Daoy (cell line): ENCODE data around the gene ALOX12B. TPM values are rescaled to one million over a fixed set of nuclear protein-coding genes. Genes with fewer than 3 reads are reported as not detected.
"Not testable (repeated sequence)": the region's sequence is repeated elsewhere in the genome, so short reads cannot be mapped to it uniquely, and the experiment has no call there.

Experiments used
- DNase-seq: peaks from one replicate; pipeline ENCODE4 v3.0.0-alpha.2; 2015; ENCODE audit warnings: low read depth
- total RNA-seq: library from RNA; depleted of rRNA; stranded (reverse); fragments of >200 nt; shearing (Covaris generic); gene quantifications from 2 replicates; pipeline ENCODE4 v1.2.3, GENCODE V29; 2014

ALOX12B gene
- total RNA-seq, 1 experiment from 2014 or later: not detected

DNA sequence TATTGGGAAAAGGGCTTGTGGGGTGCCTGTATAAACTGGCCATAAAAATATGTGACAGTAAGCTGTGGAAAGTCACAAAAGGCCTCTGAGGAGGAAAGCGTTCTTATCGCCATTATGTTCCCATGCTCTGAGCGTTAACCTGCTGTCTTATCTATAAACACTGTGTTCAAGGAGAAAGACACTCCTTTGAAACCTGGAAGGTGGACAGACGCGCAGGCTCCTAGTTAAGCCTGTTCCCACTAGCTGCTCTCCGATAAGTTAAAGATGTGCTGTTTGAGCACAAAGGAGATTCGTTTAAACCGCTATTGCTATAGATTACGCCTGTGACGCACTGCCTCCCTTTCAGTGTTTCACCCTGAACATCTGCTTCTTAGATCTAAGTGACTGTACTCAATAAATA lies 5.2 kb downstream of the ALOX12B start:
- no peak for DNase-seq

DNA sequence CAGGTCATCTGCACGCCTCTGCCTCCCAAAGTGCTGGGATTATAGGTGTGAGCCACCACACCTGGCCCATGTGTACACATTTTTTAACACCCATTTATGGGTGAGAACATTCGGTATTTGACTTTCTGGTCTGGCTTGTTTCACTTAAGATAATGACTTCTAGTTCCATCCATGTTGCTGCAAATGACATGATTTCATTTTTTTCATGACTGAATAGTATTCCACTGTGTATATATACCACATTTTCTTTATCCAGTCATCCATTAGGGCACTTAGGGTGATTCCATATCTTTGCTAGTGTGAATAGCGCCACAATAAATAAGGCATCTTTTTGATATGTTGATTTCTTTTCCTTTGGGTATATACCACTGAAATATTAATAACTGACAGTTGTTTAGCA lies 5.6 kb downstream of the ALOX12B start:
- no peak for DNase-seq

DNA sequence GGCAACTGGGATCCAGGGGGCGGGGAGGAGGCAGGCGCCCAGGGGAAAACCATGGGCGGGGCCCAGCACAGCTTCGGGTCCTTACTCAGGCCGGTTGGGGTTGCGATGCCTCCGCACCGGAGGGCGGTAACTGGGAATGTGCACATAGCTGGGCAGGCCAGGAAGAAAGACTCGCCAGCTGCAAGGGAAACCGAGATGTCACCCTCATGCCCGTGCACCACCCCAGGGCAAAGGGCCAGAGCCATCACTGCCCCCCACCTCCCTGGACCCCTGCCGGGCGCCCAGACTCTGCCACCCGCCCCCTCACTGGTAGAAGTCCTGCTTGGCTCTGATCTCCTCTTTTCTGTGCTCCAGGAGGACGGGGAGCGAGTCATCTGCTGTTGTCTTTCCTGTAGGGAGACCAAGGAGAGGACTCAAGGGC lies 6.7 kb downstream of the ALOX12B start:
- DNase-seq: no peak

- DNase-seq: no peak
Measured at GRCh38 chr17:8080208-8080798, 7.2 kb downstream of the ALOX12B start.

DNA sequence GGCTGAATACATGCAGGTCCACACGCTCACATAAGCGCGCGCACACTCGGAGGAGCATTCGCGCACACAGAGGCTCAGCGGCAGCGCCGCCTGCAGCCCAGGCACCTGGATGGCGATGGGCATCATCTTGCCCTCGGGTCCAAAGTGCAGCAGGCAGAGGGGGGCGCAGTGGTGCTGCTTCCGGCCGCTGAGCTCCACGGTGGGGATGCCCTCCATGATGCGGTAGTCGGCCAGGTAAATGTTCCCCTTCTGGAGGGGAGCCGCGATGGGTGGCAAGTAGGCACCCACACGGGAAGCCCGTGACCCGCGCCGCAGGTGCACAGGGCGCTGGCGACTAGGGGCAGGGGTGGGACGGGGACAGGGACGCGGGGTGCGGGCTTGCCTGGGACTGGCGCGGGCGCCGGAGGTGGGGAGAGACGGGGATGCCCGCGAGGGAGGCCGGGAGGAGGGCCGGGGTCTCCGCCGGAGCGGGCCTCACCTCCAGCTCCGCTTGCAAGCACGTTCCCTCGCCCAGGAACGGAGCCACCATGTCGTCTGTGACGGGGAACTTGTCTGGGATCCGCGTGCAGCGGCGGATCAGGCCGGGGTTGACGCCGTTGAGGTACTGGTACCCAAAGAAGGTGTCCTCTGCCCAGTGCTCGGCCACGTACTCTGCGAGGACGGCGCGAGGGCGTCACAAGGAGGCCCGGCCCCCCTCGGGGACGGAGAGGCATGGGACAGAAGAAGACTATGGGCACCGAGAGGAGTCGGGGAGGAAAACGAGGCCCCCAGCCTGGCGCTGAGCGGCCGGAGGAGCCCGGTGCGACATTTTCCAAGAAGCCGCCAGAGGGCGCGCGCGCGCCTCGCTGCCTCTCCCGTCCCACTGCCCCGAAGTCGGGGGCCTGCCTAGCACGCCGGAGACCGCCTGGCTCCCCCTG lies 8.0 kb downstream of the ALOX12B start:
- peak; percentile 77 for DNase-seq

DNA sequence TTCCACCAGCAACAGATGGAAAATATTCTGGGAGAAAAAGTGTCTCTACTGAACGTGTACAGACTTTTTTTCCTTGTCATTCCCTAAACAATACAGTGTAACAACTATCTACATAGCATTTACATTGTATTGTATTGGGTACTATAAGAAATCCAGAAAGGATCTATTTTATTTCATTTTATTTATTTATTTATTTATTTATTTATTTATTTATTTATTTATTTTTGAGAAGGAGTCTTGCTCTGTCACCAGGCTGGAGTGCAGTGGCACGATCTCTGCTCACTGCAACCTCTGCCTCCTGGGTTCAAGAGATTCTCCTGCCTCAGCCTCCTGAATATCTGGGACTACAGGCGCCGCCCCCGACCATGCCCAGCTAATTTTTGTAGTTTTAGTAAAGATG lies 9.6 kb downstream of the ALOX12B start:
- DNase-seq: not testable (repeated sequence)

- no peak for DNase-seq
Measured at GRCh38 chr17:8076502-8077266, 10.8 kb downstream of the ALOX12B start.

DNA sequence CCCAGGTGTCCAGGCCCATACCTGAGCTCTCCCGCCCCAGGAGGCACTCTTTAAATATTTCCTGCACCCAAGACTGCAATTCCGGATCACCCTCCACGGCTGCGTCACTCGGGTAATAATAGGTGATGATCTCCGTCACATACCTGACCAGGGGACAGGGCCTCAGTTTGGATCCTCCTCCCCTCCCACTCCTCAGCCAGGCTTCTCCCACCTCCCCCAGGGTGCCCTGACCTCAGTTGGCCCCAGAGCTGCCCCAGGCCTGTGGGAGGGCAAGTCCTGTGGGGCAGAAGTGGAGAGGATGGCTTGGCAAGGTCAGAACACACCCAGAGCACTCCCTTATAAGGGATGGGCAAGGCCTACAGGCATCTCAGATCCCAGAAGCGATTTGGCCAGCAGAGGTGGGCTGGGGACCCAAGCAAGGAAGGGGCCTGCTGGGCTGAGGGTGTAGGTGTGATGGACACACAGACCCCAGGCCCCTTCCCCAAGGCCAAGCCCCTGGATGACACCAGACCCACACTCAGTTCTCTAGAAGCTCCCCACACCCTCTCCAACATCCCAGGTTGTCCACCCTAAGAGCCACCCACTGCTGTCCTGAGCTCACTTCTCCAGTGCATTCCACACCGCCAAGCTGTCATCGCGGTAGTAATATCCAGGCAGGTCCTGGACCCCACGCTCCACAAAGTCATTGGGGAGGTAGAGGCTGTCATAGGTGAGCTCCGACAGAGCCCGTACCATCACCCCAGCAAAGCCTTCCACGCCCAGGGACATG lies 11.8 kb downstream of the ALOX12B start:
- no peak for DNase-seq

DNA sequence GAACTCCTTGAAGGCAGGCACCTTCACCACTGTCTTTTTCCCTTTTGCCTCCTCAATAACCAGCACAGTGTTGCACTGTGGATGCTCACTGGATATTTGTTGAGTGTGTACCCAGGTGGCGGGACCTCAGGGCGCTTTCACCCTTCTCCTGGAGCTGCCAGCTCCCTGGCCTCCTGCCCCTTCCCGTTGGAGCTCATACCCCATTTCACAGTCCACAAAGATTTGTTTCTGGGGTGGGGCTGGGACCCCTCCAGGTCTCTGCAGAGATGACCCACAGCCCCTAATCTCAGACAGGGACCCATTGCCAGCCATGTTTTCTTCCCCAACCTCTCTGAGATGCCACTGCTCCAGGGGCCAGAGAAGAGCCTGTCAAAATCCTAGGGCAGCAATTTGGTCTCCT lies 12.4 kb downstream of the ALOX12B start:
- no peak for DNase-seq

GRCh38 chr17:8074554-8074953 lies 13.0 kb downstream of the ALOX12B start:
- no peak for DNase-seq

- DNase-seq: peak; percentile 66
Measured at GRCh38 chr17:8073627-8074484, 13.7 kb downstream of the ALOX12B start.

- DNase-seq: no peak
Measured at GRCh38 chr17:8072729-8073461, 14.6 kb downstream of the ALOX12B start.

DNA sequence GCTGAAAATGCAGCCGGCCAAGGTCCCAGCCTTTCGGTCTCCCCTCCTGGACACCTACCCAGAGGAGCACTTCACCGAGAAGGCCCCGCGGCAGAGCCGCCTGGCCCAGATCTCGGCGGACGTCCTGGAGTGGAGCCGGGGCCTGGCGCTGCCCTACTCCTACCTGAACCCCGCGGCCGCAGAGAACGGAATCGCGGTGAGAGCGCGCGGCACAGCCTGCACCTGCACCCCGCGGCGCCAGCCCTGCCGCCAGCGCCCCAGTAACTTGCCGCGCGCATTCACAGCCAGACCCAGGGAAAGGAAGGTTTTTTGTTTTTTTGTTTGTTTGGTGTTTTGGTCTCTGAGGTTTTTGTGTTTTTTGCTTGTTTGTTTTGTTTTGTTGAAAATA lies 15.2 kb downstream of the ALOX12B start:
- DNase-seq: no peak

- DNase-seq: no peak
Measured at GRCh38 chr17:8071496-8071895, 16.0 kb downstream of the ALOX12B start.

GRCh38 chr17:8069587-8069860 lies 18.0 kb downstream of the ALOX12B start:
- no peak for DNase-seq

DNA sequence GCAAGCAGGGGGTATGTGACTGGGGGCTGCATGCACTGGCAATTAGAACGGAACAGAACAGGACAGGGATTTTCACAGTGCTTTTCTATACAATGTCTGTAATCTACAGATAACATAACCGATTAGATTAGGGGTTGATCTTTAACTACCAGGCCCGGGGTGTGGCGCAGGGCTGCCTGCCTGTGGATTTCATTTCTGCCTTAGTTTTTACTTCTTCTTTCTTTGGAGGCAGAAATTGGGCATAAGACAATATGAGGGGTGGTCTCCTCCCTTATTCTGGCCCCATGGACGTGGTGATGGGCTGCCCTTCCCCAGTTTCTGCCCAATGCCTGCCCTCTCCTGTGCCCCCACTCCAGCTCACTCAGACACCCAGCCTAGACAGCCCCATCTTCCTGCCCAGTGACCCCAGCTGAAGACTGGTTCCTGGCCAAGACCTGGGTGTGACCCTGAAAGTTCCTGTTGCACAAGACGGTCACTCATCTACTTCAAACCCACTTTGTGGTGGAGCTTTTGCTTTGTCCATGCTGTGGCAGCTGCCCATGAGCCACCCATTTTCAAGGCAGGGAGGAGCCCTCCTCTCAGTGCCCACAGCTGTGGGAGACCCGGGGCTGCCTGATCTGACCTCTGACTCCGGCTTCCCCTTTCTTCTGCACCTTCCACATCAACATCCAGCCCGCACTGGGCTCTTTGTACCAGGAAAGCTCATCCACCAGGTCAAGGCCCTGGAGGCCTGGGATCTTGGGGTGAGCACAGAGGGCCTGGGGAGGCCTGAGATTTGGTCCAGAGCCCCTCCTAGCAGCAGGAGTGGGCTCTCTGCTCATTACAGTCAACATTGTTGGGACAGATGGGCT lies 18.6 kb downstream of the ALOX12B start:
- no peak for DNase-seq

DNA sequence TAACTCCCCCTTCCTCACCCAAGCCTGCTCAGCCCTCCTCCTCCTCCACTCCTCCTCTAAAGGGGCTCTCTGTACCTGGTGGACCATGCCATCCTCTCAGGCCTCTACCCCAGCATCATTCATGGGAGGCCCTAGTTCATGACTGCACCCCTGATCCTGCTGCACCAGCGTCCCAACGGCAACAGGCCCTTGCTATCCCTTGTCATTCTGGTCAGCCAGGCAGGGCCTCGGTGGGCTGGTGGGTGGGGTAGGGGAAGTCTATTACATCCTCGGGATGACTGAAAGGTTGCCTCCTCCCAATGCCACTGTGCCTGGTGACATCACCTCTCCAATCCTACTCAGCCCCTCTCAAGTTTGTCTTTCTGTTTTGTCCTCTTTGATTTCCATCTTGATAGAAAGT lies 19.7 kb downstream of the ALOX12B start:
- DNase-seq: no peak

DNA sequence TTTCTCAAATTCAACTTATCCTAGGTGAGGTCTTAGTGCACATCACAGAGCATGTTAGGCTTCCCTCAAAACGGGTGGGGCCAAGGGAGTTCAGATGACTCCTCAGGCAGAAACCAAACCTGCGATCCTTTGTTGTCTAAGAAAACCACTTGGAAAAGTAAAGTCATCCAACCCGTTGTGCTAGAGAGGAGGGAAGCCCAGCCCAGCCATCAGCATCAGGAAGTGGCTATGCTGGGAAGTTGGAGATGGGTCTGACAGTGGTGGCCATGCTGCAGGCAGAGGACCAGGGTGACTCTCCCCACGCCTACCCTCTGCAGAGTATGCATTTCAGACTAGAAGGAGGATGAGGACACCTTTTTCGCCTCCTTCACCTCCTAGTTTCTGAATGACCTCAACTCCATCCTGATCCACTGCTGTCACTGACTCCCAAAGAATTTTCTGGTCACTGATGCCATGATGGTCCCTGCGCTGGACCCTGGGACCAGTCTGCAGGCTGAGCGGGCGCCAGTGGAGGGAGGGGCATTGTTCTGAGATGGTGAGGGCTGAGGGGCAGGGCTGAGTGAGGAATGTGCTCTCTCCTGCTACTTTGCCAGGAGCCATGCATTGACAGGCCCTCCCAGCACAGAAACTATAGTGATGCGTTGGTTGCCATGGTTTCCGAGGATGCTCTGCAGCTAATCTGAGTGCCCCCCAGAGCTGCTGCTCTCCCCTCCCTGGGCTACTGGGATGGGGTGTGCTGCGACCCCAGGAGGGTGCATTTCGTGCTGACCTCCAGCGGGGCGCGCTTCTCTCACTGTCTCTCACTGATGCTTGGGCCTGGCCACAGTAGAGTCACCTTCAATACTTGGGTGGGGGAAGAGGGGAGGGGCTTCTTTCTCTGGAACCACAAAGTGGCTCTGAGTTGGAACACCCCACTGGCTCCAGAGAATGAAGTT lies 20.4 kb downstream of the ALOX12B start:
- DNase-seq: no peak
